HL-60/S4 (cell line): ENCODE data around the gene HSPB1.
"Not testable (repeated sequence)": the region's sequence is repeated elsewhere in the genome, so short reads cannot be mapped to it uniquely, and the experiment has no call there.

ENCODE experiments used
- in situ Hi-C: fragments of 300-500 bp; cut with MboI; formaldehyde crosslinking; loops from 2 replicates; pipeline ENCODE4 v1.14.3; 2022; ENCODE audit warnings: low sequenced_read_pairs

Gene HSPB1

DNA sequence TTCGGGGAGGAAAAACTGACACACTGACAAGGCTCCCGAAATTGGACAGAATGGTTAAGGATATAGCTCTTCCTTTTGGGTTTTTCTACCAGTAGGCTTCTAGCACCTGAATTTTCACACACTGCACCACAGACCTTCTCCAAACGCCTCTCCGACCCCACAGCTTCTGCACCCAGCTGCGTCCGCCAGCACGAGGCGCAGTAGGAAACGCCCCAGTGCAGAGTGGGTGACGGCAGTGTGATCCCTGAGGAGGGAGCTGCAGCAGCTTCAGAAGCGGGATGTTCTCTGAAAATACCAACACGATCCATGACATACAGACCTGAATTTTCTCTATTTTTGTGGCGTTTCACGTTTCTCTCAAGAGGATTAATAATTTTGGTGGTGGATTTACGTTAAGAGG lies 25.9 kb downstream of the HSPB1 start:
- in situ Hi-C loops: no loop called here

DNA sequence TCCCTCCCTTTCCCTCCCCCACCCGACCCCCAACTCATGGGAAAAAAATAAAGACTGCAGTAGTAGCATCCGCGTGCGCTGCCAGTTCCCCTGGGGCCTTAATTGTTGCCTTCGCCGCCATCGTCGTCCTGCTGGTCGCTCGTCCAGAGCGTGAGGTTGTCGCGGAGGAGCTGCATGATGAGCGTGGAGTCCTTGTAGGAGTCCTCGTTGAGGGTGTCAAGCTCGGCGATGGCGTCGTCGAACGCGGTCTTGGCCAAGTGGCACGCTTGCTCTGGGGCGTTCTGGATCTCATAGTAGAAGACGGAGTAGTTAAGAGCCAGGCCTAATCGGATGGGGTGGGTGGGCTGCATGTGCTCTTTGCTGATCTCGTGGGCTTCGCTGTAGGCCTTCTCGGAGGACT lies 27.0 kb downstream of the HSPB1 start:
- in situ Hi-C loops: no loop called here

DNA sequence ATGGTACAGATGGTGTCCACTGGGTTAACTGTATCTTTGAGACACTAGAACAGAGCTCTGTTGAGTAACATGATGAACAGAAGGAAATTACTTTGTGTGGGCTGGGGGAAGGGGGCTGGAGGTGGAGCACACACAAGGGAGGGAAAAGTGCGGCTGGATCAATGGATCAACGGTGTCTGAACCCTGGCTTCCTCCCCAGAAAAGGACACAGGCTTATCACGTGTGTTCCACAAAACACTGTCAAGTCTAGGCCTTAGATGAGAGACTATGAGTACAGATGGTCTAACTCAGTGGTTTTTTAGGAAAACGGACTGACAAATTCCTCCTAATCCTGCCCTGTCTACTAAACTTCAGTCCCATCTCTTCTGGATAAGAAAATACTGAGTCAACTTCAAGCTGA lies 27.8 kb downstream of the HSPB1 start:
- in situ Hi-C loops: no loop called here

DNA sequence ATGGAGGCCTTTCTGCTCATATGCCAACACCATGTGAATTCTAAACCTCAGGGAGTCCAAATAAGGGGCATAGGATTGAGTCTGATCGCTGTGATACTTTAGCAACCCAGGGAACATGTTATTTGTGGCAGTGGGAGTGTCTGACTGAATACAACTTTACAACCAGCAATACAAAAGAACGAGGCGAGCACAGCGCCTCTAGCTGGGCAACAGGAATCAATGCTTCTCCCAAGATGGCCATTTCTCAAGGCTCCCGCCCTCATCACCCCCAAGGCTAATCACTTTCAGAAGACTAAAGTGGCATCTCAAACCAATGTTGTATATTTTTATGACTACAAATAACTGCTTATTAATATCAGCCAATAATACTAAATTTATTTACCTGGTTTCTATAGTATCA lies 28.2 kb downstream of the HSPB1 start:
- in situ Hi-C loops: no loop called here

GRCh38 chr7:76332078-76332477 lies 29.6 kb downstream of the HSPB1 start:
- in situ Hi-C loops: no loop called here

DNA sequence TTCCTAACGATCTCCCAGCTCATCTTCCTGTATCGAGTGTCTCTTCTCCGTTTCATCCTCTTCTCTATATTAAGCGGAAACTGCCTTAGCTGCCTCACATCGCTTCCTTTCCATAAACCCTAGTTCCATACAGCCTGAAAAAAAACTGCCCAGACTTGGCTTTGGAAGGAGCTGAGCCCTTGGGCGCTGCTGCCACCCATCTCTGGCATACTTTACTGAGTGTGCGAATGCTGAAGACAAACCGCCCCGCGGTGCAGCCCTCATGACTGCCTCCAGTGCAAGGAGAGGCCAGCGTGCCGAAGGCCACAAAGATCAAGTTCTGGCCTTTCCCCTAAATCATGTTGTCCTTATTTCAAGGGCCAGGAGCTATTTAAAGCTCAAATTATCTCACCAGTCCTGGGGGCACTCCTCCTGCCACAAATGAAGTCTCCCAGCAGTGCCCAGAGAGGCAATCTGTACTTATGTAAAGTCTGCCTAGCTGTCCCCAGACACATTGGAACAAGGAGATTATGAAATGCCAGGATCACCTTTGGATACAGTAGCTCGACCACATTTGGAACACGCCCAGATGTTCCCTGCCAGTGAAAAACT lies 31.1 kb downstream of the HSPB1 start:
- in situ Hi-C loops: no loop called here

GRCh38 chr7:76334320-76334967 lies 32.0 kb downstream of the HSPB1 start:
- in situ Hi-C loops: no loop called here

DNA sequence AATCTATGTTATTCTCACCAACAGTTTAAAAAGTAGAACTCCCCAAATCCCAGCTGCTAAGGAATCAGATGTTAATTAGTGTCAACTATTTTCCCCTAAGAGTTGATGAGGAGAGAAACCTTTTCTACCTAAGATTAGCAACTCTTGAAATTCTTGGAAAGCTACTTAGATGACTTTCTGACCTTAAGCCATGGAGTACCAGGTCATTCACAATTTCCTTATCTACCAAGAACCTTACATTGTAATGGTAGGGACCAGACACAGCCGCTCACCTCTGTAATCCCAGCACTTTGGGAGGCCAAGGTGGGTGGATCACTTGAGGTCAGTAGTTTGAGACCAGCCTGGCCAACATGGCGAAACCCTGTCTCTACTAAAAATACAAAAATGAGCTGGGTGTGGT lies 32.9 kb downstream of the HSPB1 start:
- in situ Hi-C loops: not testable (repeated sequence)

DNA sequence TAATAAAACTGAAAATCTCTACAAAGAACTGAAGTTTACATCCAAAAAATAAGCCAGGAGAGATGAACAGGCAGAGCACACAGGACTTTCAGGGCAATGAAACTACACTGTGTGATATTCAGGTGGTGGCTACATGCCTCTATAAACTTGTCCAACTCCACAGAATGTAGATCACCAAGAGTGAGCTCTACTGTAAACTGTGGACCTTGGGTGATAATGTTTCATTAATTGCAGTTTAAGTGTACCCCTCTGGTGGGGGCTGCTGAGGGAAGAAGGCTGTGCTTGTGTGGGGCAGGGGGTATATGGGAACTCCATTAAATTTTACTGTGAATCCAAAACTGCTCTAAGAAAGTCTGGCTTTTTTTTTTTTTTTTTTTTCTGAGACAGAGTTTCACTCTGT lies 33.6 kb downstream of the HSPB1 start:
- in situ Hi-C loops: no loop called here

- in situ Hi-C loops: no loop called here
Measured at GRCh38 chr7:76337147-76337546, 34.7 kb downstream of the HSPB1 start.

DNA sequence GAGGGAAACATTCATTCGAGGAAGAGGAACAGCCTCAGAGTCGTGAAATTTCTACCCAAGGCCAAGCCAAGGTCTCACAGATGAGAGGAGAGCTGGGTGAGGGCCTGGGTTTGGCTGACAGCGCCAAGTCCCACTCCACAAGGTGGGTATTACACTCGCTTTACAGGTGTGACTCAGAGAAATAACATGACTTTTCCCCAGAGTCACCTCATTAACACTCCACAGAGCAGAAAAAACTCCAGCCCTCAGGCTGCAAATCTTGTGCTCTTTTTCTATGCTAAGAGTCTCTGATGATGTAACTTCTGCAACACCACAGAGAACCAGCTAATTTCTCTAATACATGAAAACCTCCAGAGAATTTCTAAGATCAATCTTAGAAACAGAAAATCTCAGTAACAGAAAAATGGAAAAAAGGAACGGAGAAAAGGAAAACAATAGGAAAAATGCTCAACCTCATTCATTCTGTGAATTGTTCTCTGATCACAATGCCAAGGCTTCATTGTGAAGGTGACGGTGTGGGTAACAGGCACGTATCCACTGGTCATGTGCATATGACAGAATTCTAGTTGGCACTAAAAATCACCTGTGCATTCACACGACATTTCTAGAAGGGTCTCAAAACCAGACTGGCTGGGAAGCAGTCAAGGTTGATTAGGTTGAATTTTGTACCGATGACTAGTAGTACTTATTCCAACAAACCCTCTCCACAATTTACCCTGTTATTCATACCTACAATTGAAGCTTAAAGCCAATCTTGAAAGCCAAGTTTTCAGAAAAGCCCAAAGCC lies 36.0 kb downstream of the HSPB1 start:
- in situ Hi-C loops: no loop called here

- in situ Hi-C loops: no loop called here
Measured at GRCh38 chr7:76340617-76341131, 38.2 kb downstream of the HSPB1 start.

- in situ Hi-C loops: no loop called here
Measured at GRCh38 chr7:76342222-76342621, 39.7 kb downstream of the HSPB1 start.

DNA sequence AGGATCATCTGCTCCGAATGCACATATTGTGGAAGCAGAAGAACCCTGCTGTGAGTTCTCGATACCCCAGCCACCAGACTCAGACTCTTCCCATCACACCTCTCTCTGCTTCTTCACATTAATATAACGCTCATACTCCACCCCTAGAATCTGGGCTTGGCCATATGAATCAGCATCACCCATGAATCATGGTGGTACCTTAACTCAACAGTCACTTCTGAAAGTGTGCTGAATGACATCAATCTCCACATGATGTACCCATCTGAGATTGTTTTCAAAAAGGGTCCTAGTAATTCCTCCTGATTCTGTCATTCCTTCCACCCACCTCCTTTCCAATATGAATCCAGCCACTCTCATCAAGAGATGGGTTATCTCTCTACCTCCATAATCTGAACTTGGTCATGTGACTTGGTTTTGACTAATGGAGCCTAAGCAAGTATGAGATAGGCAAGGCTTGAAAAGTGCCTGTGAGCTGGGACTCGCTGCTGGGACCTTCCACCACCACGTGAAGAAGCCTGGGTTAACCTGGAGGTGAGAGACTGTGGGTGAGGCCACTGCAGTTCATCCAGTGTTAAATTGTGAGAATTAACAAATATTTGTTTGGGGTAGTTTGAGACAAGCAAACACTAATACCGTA lies 40.9 kb downstream of the HSPB1 start:
- in situ Hi-C loops: no loop called here

DNA sequence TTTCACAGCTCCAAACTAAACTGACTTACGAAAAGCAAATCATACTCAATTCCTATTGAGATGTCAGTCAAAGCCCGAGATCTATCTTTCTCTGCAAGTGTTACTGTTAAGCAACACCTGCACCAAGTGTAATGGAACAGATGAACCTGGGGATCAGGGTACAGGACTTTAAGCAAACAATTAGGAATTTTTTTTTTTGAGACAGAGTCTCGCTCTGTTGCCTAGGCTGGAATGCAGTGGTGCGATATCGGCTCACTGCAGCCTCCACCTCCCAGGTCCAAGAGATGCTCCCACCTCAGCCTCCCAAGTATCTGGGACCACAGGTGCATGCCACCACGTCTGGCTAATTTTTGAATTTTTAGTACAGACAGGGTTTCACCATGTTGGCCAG lies 41.5 kb downstream of the HSPB1 start:
- in situ Hi-C loops: no loop called here

- in situ Hi-C loops: no loop called here
Measured at GRCh38 chr7:76346097-76346496, 43.6 kb downstream of the HSPB1 start.

DNA sequence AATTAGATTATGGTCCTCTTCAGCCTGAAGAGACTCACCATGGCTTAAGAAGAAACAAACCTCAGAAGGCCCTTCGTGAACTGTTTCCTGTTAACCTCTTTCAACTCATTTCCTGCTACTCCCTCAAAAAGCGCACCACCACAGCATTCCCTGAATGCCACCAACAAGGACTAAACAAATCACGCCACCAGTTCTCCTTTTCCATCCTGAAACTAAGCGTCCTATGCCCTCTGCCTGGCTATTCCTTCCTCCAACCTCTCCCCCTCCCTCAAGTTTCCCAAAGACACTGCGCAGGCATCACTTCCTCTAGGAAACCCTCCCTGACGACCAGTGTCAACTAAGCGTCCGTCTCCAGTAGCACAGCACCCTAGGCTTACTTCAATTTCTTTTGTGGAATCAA lies 44.3 kb downstream of the HSPB1 start:
- in situ Hi-C loops: no loop called here

- in situ Hi-C loops: no loop called here
Measured at GRCh38 chr7:76347710-76348109, 45.2 kb downstream of the HSPB1 start.

- in situ Hi-C loops: no loop called here
Measured at GRCh38 chr7:76349313-76349885, 46.9 kb downstream of the HSPB1 start.

GRCh38 chr7:76351372-76351771 lies 48.9 kb downstream of the HSPB1 start:
- in situ Hi-C loops: no loop called here

DNA sequence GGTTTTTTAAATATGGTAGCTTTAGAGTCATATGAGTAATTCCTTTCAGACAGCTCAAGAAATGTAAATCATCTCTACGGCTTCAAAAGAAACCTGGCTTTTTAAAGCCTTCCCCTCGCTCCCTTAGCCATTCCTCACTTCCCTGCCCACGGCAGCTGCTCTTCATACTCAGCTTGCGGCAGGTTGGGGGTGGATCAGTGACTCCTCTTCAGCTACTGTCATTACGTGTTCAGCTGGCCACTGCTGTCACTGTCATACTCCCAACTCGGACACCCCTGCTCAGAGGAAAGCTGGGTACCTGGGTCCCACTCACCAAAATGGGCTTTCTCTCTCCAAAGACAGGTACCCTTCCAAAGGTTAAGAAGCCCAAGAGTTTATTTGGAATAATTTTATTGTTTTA lies 49.7 kb downstream of the HSPB1 start:
- in situ Hi-C loops: no loop called here
